Stimulated activated CD4-positive, alpha-beta T cell treated with anti-CD3 and anti-CD28 coated beads, Interleukin-12 subunit alpha, Interleukin-12 subunit beta, amount 100 ng/mL, for 4 hours (primary cell): ENCODE results near the gene TECTA.
"Not testable (repeated sequence)": the region's sequence is repeated elsewhere in the genome, so short reads cannot be mapped to it uniquely, and the experiment has no call there.

Experiments used
- DNase-seq: peaks from one replicate; pipeline ENCODE4 v3.0.0-alpha.2; 2020

Gene TECTA

DNA sequence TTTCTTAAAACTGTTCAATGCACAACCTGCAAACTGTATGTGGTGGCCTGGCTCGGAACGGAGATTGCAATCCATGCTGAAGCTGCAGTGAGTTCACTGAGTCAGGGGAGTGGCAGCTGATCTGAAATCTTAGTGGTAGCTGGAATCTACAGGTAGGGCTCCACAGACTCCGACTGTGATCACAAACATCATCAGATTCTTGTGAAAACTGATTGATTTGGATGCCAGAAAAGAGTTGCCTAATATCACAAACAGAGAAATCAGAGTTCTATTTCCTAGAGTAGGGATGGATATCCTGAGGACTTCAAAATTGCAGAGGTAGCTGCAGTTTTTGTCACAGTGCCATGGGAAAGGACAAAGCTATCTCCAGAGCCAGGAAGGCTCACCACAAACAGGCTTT, 134.0 kb downstream of the TECTA start:
- DNase-seq = no peak

DNA sequence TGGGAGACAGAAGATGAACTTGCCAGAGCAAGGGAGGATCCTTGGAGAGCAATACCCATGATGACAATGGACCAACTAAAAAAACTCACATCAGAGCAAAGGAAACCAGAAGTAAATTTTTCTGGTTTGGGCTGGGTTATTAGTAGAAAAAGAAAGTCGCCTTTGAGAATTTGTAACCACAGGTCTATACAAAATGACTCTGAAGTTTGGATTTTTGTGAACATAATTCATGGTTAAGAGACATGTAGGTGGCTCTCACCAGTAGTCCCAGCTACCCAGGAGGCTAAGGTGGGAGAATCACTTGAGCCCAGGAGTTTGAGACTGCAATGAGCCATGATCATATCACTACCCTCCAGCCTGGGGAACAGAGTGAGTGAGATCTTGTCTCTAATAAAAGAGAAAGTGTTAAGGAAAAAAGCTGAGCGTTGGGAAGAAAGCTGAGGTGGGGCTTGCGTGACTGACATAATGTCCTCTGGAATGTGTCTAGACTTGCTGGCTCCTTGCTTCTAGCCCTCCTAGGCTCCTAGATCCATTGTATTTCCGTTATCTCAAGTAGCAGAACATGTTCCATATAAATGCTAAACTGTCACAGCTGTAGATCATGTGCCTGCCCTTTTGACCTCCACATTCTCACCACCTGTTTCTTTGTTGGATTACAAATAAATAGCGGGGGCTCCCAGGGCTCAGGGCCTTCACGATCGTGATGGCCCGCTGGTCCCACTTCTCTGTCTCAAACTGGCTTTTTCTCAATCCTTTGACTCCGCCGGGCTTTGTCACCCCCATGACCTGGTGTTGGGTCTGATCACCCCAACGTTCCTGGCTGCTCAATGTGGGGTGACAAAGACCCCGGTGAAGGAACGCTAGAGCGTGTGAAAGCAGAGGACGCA, 135.3 kb downstream of the TECTA start:
- no peak for DNase-seq

DNA sequence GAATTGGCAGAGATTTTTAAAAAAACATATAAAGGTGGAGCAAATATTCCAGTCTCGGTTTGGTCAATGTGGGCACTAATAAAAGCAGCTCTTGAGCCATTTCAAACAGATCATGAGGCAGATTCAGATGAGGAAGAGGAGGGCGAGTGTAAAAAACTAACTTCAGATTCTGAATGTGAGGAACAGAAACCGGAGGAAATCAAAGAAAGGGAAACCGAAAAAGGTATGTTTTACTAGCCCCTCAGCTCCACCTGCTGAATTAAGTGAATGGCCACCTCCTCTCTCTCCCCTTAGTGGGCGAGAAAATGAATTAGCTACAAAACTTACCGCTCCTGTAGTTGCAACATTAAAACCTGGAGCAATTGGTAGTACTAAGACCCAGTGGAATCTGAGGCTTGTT, 136.2 kb downstream of the TECTA start:
- not testable (repeated sequence) for DNase-seq

DNA sequence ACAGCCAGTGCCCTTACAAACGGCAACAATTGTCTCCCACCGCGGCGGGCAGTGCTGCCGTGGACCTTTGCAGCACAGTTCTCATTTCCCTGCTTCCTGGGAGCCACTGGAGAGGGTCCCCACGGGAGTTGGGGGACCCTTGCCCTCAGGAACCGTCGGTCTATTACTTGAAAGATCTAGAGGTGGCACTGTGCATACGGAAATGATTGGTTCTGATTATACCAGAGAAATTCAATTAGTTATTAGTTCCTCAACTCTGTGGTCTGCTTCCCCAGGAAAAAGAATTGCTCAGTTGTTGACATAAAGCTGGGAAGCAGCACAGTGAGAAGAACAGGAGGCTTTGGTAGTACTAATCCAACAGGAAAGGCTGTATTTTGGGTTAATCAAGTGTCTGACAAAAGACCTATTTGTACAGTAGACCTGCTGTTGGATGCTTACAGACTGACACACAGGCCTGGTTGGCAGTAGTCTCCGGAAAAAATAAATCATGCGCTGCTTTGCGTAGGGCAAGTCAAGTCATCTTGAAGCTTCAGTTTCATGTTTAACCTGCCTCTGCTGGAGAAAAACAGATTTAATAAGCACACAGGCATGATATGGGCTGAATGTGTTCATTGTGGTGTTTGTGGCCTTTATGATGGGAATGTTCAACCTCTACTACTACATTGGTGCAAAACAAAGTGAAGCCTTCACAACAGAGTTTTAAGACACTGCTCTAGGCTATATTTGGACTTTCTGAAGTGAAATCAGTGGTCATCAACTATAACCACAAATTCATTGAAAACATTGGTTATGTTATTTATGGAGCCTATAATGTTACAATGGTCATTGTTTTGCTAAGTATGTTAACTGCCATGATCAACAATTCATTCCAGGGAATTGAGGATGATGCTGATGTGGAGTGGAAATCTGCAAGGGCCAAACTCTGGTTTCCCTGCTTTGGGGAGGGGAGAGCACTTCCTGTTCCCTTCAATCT, 136.9 kb downstream of the TECTA start:
- no peak for DNase-seq

DNA sequence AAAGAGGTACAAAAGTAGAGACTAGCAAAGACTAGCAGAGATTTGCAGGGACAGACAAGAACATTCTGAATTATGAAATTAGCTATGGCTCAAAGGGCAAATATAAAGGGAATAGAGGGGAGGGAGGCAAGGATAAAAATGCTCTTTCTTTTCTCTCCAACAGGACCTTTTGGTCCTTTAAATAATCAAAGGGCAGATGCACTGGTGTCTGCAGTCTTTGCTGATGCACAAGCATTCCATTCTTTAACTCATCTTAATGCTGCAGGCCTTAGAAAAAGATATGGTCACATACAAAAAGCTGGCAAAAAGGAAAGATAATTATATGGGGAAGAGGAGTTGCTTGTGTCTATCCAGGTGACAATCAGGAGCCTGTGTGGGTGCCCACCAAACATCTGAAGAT, 137.9 kb downstream of the TECTA start:
- no peak for DNase-seq

DNA sequence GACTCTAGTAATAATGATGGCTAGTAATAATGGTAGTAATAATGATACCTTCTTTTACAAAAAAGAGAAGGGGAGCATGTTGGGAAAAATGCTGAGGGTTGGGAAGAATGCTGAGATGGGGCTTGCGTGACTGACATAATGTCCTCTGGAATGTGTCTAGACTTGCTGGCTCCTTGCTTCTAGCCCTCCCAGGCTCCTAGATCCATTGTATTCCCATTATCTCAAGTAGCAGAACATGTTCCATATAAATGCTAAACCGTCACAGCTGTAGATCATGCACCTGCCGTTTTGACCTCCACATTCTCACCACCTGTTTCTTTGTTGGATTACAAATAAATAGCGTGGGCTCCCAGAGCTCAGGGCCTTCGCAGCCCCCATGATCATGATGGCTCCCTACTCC, 139.0 kb downstream of the TECTA start:
- not testable (repeated sequence) for DNase-seq

DNA sequence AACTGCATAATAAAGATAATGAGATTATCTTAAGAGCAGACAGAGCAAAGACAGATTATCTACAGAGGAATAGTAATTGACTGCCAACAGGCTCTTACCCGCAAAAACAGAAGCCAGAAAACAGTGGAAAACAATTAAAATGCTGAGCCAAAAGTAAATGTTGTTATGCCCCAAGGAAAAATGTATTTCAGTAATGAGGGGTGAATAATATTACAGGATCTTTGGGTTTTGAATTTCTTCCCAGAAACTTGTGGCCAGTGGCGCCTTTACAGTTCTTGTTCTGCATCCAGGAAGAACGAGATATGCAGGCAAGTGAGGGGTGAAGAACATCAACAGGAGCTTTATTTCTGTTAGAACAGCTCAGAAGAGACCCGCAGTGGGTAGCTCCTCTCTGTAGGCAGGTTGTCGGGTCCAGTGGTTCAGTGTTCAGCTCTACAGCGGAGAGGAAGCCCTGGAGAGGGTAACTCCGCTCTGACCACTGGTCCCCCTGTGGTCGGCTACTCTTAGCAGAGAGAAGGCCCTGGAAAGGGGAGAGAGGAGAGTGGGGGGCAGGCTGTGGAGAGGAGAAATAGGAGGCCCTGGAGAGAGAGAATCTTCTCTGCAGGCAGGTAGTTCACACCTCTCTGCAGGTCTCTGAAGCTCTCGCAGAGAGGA, 139.7 kb downstream of the TECTA start:
- DNase-seq = no peak
